ENCODE results near the gene EAPP.
"Not testable (repeated sequence)": the region's sequence is repeated elsewhere in the genome, so short reads cannot be mapped to it uniquely, and the experiment has no call there.

Gene EAPP

DNA sequence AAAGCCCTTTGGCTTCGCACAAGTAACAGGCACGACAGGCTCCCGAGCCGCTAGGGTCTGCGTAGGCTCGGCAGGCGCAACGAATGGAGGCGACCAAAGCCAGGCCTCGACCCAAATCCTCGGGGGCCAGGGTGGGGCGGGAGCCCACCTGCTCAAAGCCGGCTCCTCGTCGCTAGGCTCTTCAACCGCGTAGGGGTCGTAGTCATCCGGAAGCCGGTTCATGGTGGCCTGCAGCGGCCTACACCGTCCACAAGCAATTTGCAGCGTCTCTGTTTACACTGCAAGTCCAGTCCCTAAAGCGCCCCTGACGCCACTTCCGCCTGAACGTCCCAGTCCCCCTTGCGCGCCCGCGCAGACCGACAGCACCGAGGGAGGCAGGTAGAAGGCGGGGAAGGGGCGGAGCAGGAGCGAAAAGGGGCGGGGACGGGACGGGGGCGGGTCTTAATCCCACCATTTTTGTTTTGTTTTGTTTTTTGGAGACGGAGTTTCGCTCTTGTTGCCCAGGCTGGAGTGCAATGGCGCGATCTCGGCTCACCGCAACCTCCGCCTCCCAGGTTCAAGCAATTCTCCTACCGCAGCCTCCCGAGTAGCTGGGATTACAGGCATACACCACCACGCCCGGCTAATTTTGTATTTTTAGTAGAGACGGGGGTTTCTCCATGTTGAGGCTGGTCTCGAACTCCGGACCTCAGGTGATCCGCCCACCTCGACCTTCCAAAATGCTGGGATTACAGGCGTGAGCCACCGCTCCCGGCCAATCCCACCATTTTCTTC lies at the start of gene EAPP:
EAPP (minus strand) TSS at position 295 of the 774 bp plus-strand sequence; CDS start at position 222, 73 bp downstream.
- DNase-seq (ENCODE audit: low read depth in 3 of 3): peak; percentile 82 to 90 (median 87)

GRCh38 chr14:34583525-34583924 lies 44.0 kb upstream of the EAPP start:
- no peak for DNase-seq (ENCODE audit: low read depth in 3 of 3)

DNA sequence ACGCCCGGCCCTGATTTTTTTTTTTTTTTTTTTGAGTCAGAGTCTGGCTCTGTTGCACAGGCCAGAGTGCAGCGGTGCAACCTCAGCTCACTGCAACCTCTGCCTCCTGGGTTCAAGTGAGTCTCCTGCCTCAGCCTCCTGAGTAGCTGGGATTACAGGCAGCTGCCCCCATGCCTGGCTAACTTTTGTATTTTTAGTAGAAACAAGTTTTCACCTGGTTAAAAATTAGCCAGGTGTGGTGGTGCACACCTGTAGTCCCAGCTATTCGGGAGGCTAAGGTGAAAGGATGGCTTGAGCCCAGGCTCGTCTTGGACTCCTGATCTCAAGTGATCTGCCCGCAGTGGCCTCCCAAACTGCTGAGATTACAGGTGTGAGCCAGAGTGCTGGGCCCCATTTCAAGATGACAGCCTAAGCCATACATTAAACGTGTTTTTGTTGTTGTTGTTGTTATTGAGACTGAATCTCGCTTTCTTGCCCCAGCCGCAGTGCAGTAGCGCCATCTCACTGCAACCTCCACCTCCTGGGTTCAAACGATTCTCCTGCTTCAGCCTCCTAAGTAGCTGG lies 42.7 kb upstream of the EAPP start:
- no peak for DNase-seq (ENCODE audit: low read depth in 3 of 3)

GRCh38 chr14:34580381-34580780 lies 40.9 kb upstream of the EAPP start:
- no peak for DNase-seq (ENCODE audit: low read depth in 3 of 3)

DNA sequence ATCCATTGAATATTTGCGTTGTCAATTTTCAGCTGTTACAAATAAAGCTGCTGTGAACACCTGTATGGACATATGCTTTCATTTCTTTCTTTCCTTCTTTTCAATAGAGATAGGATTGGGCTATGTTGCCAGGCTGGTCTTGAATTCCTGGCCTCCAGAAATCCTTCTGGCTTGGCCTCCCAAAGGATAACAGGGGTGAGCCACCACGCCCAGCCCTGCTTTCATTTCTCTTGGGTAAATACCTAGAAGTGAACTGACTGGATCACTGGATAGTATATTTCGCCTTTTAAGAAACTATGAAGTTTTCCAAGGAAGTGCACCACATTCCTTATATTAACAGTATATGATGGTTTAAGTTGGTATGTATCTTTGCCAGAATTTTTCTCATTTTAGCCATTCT lies 32.3 kb upstream of the EAPP start:
- no peak for DNase-seq (ENCODE audit: low read depth in 3 of 3)

DNA sequence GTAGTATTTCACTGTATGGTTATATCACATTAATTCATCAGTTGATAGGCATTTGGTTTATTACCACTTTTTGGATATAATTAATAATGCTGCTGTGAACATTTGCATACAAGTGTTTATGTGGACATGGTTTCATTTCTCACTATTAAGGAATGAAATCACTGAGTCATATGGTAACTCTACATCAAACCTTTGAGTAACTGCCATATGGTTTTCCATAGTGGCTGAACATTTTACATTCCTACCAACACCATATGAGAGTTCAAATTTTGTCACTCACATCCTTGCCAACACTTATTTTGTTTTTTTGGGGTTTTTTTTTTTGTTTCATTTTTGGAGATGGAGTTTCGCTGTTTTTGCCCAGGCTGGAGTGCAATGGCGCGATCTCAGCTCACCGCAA lies 30.2 kb upstream of the EAPP start:
- no peak for DNase-seq (ENCODE audit: low read depth in 3 of 3)

DNA sequence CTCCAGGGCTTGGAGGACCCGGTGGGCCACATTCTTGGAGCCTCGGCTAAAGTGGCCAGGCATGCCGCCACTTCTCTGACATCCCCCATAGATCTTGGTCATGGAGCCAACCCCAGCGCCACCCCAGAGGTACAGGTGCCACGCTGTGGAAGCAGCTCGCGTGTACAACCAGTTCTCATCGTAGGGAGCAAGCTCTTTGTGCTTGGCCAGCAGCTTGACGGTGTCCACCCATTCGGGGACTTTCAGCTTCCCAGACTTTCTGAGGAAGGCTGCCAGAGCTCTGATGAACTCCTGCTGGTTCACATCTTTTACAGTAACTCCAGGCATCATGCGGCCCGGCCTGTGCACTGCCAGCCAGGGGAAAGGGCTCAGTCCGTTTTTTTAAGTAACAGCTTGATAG lies 29.3 kb upstream of the EAPP start:
- no peak for DNase-seq (ENCODE audit: low read depth in 3 of 3)

DNA sequence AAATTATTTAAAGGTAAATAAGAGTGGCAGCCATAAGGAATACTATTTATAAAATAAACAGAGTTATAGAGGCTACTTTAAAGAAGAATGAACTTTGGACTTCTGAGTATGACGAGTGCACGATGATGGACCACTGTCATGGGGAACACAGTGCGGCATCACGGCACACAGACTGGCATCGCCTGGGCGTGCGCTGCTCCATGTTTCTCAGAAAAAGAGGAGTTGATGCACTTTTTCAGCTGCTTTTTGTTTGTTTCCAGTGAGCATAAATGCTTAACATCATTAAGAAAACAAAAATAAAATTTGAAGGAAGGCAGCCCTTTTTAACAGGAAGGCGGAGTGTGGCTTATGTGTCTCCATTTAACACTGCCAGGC lies 23.3 kb upstream of the EAPP start:
- DNase-seq (ENCODE audit: low read depth in 3 of 3): no peak

DNA sequence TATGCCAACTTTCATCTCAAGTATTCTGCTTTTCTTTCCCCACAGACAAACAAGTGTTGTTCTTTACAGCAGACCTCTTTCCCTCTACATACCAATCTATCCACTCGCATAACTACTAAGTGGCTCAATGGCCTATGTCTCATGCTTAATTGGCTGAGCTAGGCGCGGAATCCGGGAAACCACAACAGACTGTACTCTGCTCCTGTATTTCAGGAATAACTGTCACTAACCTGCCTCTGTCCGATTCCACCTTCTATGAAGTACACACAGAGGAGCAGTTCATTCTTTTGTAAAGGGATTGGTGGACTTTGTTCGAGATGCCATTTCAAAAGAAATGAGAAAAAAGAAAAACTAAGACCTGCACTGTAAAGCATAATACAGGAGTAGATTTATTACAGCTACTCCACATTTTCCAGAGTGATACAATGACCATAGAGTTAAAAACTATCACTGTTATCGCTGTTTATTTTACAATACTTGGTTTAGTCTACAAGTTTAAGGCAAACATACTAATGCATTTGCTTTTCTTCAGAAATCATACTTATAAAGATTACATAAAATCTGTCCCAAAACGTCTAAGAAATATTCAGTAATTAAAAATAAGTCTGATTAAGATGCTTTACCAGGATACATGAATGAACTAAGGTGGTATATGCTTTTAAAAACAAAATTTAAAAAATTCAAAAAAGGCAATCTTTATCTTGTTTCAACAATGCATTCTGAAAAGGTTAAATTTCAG lies 22.7 kb upstream of the EAPP start:
- not testable (repeated sequence) for DNase-seq (ENCODE audit: low read depth in 3 of 3)

GRCh38 chr14:34556498-34556829 lies 17.0 kb upstream of the EAPP start:
- DNase-seq (ENCODE audit: low read depth in 3 of 3): not testable (repeated sequence)

DNA sequence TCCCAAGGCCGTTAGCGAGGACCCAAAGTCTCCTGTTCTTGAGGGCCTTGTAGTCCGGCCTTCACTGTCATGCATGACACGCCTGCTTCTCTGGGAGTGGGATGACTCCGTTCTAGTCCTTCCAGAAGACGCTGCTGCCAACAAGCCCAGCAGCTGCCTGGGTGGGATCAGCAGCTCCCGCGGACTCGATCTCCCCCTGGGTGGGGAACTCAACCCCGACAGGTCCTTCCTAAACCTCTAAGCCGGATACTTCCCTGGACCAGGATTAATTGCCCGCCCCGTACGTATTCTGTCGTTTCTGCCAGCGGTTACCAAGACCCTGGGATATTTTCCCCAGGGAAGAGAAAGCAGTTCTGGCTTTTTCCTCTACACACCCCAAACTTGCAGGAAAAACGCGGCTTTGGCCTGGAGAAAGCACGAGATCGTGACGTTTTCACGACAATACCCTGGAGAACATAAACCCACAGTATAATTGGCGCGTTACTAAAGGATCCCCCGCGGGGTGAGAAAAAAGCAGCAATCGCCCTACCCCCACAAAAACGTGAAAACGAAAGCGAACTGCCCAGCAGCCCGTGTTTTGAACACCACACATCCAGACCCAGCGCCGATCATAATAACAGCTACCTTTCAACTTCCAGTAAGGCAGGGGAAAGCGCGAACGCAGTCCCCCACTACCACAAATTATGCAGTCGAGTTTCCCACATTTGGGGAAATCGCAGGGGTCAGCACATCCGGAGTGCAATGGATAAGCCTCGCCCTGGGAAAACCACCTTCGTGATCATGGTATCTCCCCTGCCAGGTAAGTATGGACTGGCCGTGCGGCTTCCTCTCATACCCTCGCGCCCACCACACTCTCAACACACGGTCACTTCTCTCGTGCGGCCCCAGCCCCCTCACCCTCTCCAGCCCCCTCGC lies 16.3 kb upstream of the EAPP start:
- DNase-seq (ENCODE audit: low read depth in 3 of 3): not testable (repeated sequence)

DNA sequence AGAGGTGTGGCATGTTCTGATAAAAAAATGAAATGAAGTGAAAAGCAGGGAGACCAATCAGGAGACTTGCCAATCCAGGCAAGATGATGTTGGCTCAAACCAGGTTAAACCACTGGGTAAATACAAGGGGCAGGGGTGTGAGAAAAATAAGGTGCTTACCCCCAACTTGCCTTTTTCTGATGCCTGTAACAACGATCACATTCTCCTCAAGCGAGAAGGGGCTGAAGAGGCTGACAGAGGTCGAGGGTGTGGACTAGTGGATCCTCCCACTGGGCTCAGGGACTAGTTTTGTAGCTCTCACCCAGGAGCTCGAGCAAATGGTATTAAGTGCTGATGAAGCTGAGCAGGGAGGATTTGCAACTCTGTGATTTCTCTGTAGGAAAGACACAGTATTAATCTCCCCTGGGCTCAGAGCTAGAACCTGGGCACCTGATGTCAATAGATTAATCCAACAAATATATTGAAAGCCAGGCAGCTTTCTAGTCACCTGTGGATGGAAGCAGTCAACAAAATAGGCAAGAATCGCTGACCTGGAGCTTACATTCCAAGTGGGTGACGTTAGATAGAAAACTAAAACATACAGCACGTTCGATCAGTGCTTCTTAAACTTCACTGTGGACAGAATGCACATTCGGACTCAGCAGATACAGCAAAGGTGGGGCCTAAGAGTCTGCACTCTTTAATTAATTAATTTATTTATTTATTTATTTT lies 15.2 kb upstream of the EAPP start:
- DNase-seq (ENCODE audit: low read depth in 3 of 3): no peak

GRCh38 chr14:34549276-34549966 lies 9.9 kb upstream of the EAPP start:
- not testable (repeated sequence) for DNase-seq (ENCODE audit: low read depth in 3 of 3)

DNA sequence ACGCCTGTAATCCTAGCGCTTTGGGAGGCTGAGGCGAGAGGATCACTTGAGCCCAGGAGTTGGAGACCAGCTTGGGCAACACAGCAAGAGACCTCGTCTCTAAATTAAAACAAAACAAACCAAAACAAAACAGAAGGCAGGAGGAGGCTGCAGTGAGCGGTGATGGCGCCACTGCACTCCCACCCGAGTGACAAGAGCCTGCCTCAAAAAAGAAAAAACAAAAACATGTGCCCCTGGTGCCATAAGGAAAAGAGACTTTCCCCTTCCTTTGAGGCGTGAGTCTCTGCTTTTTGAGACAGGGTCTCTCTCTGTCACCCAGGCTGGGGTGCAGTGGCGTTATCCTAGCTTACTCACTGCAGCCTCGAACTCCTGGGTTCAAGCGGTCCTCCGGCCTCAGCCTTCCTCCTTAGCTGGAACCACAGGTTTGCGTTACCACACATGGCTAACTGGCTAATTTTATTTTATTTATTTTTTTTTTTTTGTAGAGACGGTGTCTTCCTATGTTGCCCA lies 9.0 kb upstream of the EAPP start:
- no peak for DNase-seq (ENCODE audit: low read depth in 3 of 3)

DNA sequence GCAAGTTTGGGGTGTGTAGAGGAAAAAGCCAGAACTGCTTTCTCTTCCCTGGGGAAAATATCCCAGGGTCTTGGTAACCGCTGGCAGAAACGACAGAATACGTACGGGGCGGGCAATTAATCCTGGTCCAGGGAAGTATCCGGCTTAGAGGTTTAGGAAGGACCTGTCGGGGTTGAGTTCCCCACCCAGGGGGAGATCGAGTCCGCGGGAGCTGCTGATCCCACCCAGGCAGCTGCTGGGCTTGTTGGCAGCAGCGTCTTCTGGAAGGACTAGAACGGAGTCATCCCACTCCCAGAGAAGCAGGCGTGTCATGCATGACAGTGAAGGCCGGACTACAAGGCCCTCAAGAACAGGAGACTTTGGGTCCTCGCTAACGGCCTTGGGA lies 7.6 kb upstream of the EAPP start:
- DNase-seq (ENCODE audit: low read depth in 3 of 3): not testable (repeated sequence)

- DNase-seq (ENCODE audit: low read depth in 3 of 3): not testable (repeated sequence)
These were observed 7.0 kb upstream of the EAPP start for GRCh38 chr14:34546272-34547135.

DNA sequence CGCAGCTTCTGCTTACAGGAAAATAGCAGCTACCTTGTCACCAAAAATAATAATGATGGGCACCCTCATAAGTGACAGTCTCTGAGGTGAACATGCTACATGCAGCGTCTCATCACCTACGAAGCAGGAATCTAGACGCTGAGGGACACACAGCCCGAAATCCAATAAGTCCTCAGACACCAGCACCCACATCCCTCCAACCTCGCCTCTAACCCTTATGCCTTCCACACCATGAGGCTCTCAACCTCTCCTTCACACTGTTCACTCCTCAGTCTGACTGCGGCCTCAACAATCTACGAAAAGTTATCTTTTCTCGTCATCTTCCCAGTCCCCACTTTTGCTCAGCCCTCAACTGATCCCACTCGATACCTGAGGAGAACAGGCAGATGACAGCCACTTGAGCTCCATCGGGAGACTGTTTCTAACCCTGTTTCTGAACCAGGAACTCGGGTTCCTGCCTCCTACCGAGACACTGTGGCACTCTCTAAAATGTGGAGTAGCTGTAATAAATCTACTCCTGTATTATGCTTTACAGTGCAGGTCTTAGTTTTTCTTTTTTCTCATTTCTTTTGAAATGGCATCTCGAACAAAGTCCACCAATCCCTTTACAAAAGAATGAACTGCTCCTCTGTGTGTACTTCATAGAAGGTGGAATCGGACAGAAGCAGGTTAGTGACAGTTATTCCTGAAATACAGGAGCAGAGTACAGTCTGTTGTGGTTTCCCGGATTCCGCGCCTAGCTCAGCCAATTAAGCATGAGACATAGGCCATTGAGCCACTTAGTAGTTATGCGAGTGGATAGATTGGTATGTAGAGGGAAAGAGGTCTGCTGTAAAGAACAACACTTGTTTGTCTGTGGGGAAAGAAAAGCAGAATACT lies 919 bp upstream of the EAPP start:
- not testable (repeated sequence) for DNase-seq (ENCODE audit: low read depth in 3 of 3)

DNA sequence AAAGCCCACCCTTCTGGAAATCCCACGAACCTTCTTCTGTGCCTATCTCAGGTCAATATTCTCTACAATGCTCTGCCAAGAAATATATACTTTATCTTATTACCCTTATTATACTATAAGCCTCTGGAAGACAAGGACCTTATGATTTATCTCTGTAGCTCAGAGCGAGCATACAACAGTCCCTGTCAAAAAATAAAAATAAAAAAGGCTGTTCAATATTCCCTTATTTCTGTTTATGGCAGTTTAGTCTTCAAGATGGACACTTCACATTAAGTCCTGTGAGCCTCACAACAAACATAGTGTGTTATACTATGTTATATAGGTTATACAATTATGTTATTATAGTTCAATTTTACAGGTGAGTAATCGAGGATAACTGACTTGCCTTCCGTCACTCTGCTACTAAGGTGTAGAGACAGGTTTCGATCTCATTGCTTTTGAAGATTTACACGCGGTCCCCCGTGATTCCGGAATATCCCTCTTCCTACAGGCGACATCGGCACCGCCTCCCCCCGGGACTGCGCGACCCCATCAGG lies 562 bp downstream of the EAPP start:
- no peak for DNase-seq (ENCODE audit: low read depth in 3 of 3)

Data from stimulated activated CD4-positive, alpha-beta T cell treated with anti-CD3 and anti-CD28 coated beads, TNF-alpha, amount 100 ng/mL, for 4 hours (primary cell).